ENCODE measurements around the gene MATN4.

GRCh38 chr20:45303586-45304463 is 4.3 kb downstream of the MATN4 start:
- no peak for TF ChIP-seq CTCF (IDR thresholded peaks at IDR 0.05)
- no peak for TF ChIP-seq ZNF138 (CRISPR knock-in tag; conservative IDR thresholded peaks at IDR 0.05)
- no peak for TF ChIP-seq ZNF532 (CRISPR knock-in tag; IDR thresholded peaks at IDR 0.05; ENCODE audit: borderline replicate concordance)
- TF ChIP-seq SMAD4 (CRISPR knock-in tag; IDR thresholded peaks at IDR 0.05): no peak
- no peak for TF ChIP-seq ATF3 (CRISPR knock-in tag; conservative IDR thresholded peaks at IDR 0.05)
- TF ChIP-seq MLX (CRISPR knock-in tag; IDR thresholded peaks at IDR 0.05): no peak
- no peak for TF ChIP-seq USF1 (CRISPR knock-in tag; IDR thresholded peaks at IDR 0.05)

Measured in WTC11 (cell line).